MM.1S (cell line): ENCODE results near the gene COL6A1.

Experiments used
- DNase-seq: peaks from one replicate; pipeline ENCODE4 v3.0.0-alpha.2; 2015
- H2AFZ ChIP-seq: fragments of 300-600 bp; sonication (generic); 2 replicates; pipeline ENCODE4 v1.6.0; 2016; ENCODE audit warnings: antibody characterized with exemption, low read length
- H3F3A ChIP-seq: fragments of 300-600 bp; sonication (generic); 2 replicates; pipeline ENCODE4 v1.6.1; 2016; ENCODE audit warnings: mild to moderate bottlenecking, antibody characterized with exemption, low read length, moderate library complexity, mixed read lengths; ENCODE audit not compliant: insufficient read depth
- H3K27ac ChIP-seq: fragments of 300-600 bp; sonication (generic); 2 replicates; pipeline ENCODE4 v1.5.1; 2016; ENCODE audit warnings: mild to moderate bottlenecking, low read length
- H3K27me3 ChIP-seq: fragments of 300-600 bp; sonication (generic); replicated peaks from 2 replicates; pipeline ENCODE4 v1.6.0; 2016; ENCODE audit warnings: low read length; ENCODE audit not compliant: insufficient read depth
- H3K36me3 ChIP-seq: fragments of 300-600 bp; sonication (generic); replicated peaks from 2 replicates; pipeline ENCODE4 v1.6.1; 2016; ENCODE audit warnings: mild to moderate bottlenecking, low read length, mixed read lengths; ENCODE audit not compliant: insufficient read depth
- H3K4me1 ChIP-seq: fragments of 300-600 bp; sonication (generic); 2 replicates; pipeline ENCODE4 v1.6.1; 2016; ENCODE audit warnings: low read length, mixed read lengths
- H3K4me2 ChIP-seq: fragments of 300-600 bp; sonication (generic); 2 replicates; pipeline ENCODE4 v1.6.0; 2016; ENCODE audit warnings: low read depth, low read length
- H3K4me3 ChIP-seq: fragments of 300-600 bp; sonication (generic); 2 replicates; pipeline ENCODE4 v1.5.1; 2016; ENCODE audit warnings: low read length, mixed read lengths
- H3K79me2 ChIP-seq: fragments of 300-600 bp; sonication (generic); 2 replicates; pipeline ENCODE4 v1.6.1; 2016; ENCODE audit warnings: mixed run types, low read length, mixed read lengths
- H3K9ac ChIP-seq: fragments of 300-600 bp; sonication (generic); 2 replicates; pipeline ENCODE4 v1.6.1; 2016; ENCODE audit warnings: low read length, mixed read lengths
- H3K9me2 ChIP-seq: fragments of 300-600 bp; sonication (generic); replicated peaks from 2 replicates; pipeline ENCODE4 v1.6.1; 2016; ENCODE audit warnings: mild to moderate bottlenecking, low read length, mixed read lengths; ENCODE audit not compliant: insufficient read depth
- H3K9me3 ChIP-seq: fragments of 300-600 bp; sonication (generic); replicated peaks from 2 replicates; pipeline ENCODE4 v1.6.1; 2016; ENCODE audit warnings: mild to moderate bottlenecking, low read length, mixed read lengths; ENCODE audit not compliant: insufficient read depth
- H4K20me1 ChIP-seq: fragments of 300-600 bp; sonication (generic); 2 replicates; pipeline ENCODE4 v1.6.1; 2016; ENCODE audit warnings: mild to moderate bottlenecking, low read length, moderate library complexity, mixed read lengths; ENCODE audit not compliant: insufficient read depth
- CTCF ChIP-seq: fragments of 300-600 bp; sonication (generic); IDR thresholded peaks from 2 replicates; pipeline ENCODE4 v1.5.1; 2016; ENCODE audit warnings: antibody characterized with exemption, low read length, mixed read lengths
- EZH2 ChIP-seq: fragments of 300-600 bp; sonication (generic); optimal IDR thresholded peaks from 2 replicates; pipeline ENCODE3; 2017; ENCODE audit warnings: low read depth, mild to moderate bottlenecking, antibody characterized with exemption, low read length, mixed read lengths
- EZH2phosphoT487 ChIP-seq: fragments of 300-600 bp; sonication (generic); IDR thresholded peaks from 2 replicates; pipeline ENCODE4 v1.6.1; 2018; ENCODE audit warnings: antibody characterized with exemption, low read length

The COL6A1 gene

GRCh38 chr21:45981151-45982091 is at the start of gene COL6A1:
TSS of gene COL6A1 (plus strand) at chr21:45981770. CDS start at chr21:45981851, 81 bp downstream.
- Histone ChIP-seq H3K9me2 (no peaks in the 10 kb centered on the region), H3F3A (0 out of 2 replicates have a peak, but pooled peaks cover 5% of the 10 kb centered on the region), H2AFZ (peak within 1 kb of the TSS; percentile 42), H3K4me3 (peak within 1 kb of the TSS; percentile 51), H3K9me3 (no peaks in the 10 kb centered on the region), H3K27ac (no peak within 1 kb of the TSS), H3K27me3 (peaks cover 69% of the 10 kb centered on the region), H3K4me1 (no peaks in the 10 kb centered on the region), H3K79me2 (no peaks in the 10 kb centered on the region), H3K36me3 (no peaks in the 10 kb centered on the region), H3K4me2 (peak within 1 kb of the TSS; percentile 78), H4K20me1 (no peaks in the 10 kb centered on the region), H3K9ac (no peak within 1 kb of the TSS; the same call in 1 of the 2 replicates)
- no peak for TF ChIP-seq EZH2
- TF ChIP-seq EZH2phosphoT487: no peak
- no peak for TF ChIP-seq CTCF
- peak; percentile 41 for DNase-seq

- Histone ChIP-seq H3K4me3 (no peak overlapping the region), H3K4me2 (no peak overlapping the region), H3K36me3 (no peaks in the 10 kb centered on the region), H3K79me2 (no peaks in the 10 kb centered on the region), H3K9ac (no peak overlapping the region), H3K4me1 (no peaks in the 10 kb centered on the region), H3K27ac (no peak overlapping the region), H3K27me3 (peaks cover 94% of the 10 kb centered on the region), H2AFZ (no peak overlapping the region), H3K9me2 (no peaks in the 10 kb centered on the region), H3F3A (no peaks in the 10 kb centered on the region), H3K9me3 (no peaks in the 10 kb centered on the region), H4K20me1 (no peaks in the 10 kb centered on the region)
- TF ChIP-seq CTCF (no peak), EZH2 (no peak), EZH2phosphoT487 (no peak)
- DNase-seq: peak; percentile 30
Measured at GRCh38 chr21:45932922-45933502, 48.6 kb upstream of the COL6A1 start.

DNA sequence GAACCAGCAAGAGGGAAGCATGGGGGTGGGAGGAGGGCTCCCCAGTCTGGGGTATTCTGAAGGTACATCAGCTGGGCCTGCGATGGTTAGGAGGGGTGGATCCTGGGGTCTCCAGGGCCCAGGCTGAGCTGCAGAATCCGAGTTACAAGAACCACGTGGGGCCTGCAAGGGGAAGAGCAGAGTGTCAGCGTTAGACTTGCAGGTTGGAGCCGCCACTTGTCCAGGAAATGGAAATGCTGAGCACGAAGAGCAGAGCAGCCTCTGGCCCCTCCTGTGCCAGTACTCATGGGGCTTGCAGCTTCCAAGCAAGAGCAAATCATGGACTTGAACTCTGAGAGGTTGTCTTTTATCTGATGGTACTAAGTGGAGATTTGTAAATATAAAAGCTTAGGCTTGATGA is 47.5 kb upstream of the COL6A1 start:
- H3F3A ChIP-seq: no peaks in the 10 kb centered on the region
- no peaks in the 10 kb centered on the region for H3K79me2 ChIP-seq
- H3K9me3 ChIP-seq: no peaks in the 10 kb centered on the region
- H3K9me2 ChIP-seq: no peaks in the 10 kb centered on the region
- no peak overlapping the region for H3K4me2 ChIP-seq
- H3K36me3 ChIP-seq: no peaks in the 10 kb centered on the region
- no peak overlapping the region for H3K9ac ChIP-seq
- TF ChIP-seq CTCF: no peak
- no peak overlapping the region for H3K4me3 ChIP-seq
- no peaks in the 10 kb centered on the region for H3K4me1 ChIP-seq
- H2AFZ ChIP-seq: no peak overlapping the region
- no peak overlapping the region for H3K27ac ChIP-seq
- H4K20me1 ChIP-seq: no peaks in the 10 kb centered on the region
- peaks cover 93% of the 10 kb centered on the region for H3K27me3 ChIP-seq
- DNase-seq: no peak
